Astrocyte (in vitro differentiated cells and primary cell): Measurements from ENCODE around the gene EIF2S3B. TPM values are rescaled to one million over a fixed set of nuclear protein-coding genes. Genes with fewer than 3 reads are reported as not detected.

ENCODE experiments used
- DNase-seq: peaks from one replicate; pipeline ENCODE4 v3.0.0-alpha.2; 2010; ENCODE audit warnings: low read depth
- FAIRE-seq: peaks from 2 replicates; lab custom pipeline; 2011; peaks lifted over from hg19 to GRCh38; lab: Jason Lieb, UNC
- H2AFZ ChIP-seq: 2 replicates; pipeline ENCODE4 v1.6.0; 2012; ENCODE audit warnings: low read depth, low read length, inconsistent platforms
- H3K27ac ChIP-seq: 2 replicates; pipeline ENCODE4 v1.5.1; 2011; ENCODE audit warnings: low read depth, low read length, inconsistent platforms
- H3K27me3 ChIP-seq: 2 replicates; pipeline ENCODE4 v1.6.0; 2011; ENCODE audit warnings: low read length, inconsistent platforms; ENCODE audit not compliant: insufficient read depth
- H3K36me3 ChIP-seq: 2 replicates; pipeline ENCODE4 v1.5.1; 2011; ENCODE audit warnings: low read length, inconsistent platforms; ENCODE audit not compliant: insufficient read depth
- H3K4me1 ChIP-seq: 2 replicates; pipeline ENCODE4 v1.5.1; 2011; ENCODE audit warnings: low read length, inconsistent platforms; ENCODE audit not compliant: insufficient read depth
- H3K4me2 ChIP-seq: 2 replicates; pipeline ENCODE4 v1.6.0; 2012; ENCODE audit warnings: low read length, inconsistent platforms
- H3K4me3 ChIP-seq: 2 replicates; pipeline ENCODE4 v1.5.1; 2011; ENCODE audit warnings: low read depth, mild to moderate bottlenecking, low read length, inconsistent platforms; ENCODE audit not compliant: insufficient read depth
- H3K79me2 ChIP-seq: 2 replicates; pipeline ENCODE4 v1.6.0; 2012; ENCODE audit warnings: mild to moderate bottlenecking, low read length, inconsistent platforms; ENCODE audit not compliant: insufficient read depth
- H3K9ac ChIP-seq: 2 replicates; pipeline ENCODE4 v1.6.0; 2012; ENCODE audit warnings: mild to moderate bottlenecking, low read length, inconsistent platforms
- H3K9me3 ChIP-seq: 2 replicates; pipeline ENCODE4 v1.5.1; 2012; ENCODE audit warnings: low read depth, mild to moderate bottlenecking, low read length, inconsistent platforms; ENCODE audit not compliant: insufficient read depth
- H4K20me1 ChIP-seq: 2 replicates; pipeline ENCODE4 v1.6.0; 2012; ENCODE audit warnings: low read length, inconsistent platforms; ENCODE audit not compliant: insufficient read depth
- H3K27ac Mint-ChIP-seq: one replicate; pipeline ENCODE4 v1.8.0; 2021; ENCODE audit warnings: mild to moderate bottlenecking, mixed read lengths; ENCODE audit not compliant: unreplicated experiment
- H3K27me3 Mint-ChIP-seq: one replicate; pipeline ENCODE4 v1.8.0; 2021; ENCODE audit warnings: low read depth, mixed read lengths; ENCODE audit not compliant: unreplicated experiment
- H3K36me3 Mint-ChIP-seq: one replicate; pipeline ENCODE4 v1.8.0; 2021; ENCODE audit warnings: low read depth, mixed read lengths; ENCODE audit not compliant: unreplicated experiment
- H3K4me1 Mint-ChIP-seq: one replicate; pipeline ENCODE4 v1.8.0; 2021; ENCODE audit warnings: low read depth, mixed read lengths; ENCODE audit not compliant: unreplicated experiment
- H3K4me3 Mint-ChIP-seq: one replicate; pipeline ENCODE4 v1.8.0; 2021; ENCODE audit warnings: mild to moderate bottlenecking, moderate library complexity, mixed read lengths; ENCODE audit not compliant: unreplicated experiment
- H3K9me3 Mint-ChIP-seq: one replicate; pipeline ENCODE4 v1.8.0; 2021; ENCODE audit warnings: mild to moderate bottlenecking, mixed read lengths; ENCODE audit not compliant: unreplicated experiment
- EZH2 ChIP-seq: IDR thresholded peaks from 2 replicates; pipeline ENCODE4 v1.6.1; 2012; ENCODE audit warnings: mild to moderate bottlenecking, low read length, inconsistent platforms; ENCODE audit not compliant: insufficient read depth
- total RNA-seq: library from RNA; stranded (reverse); gene quantifications from 2 replicates; pipeline ENCODE4 v1.2.1, GENCODE V29; 2021
- TF ChIP-seq, protein P1 (sequence below): IDR thresholded peaks from 2 replicates; pipeline ENCODE4 v1.5.1; 2011; ENCODE audit warnings: low read depth, mild to moderate bottlenecking, inconsistent platforms, low read length, moderate library complexity; ENCODE audit not compliant: insufficient read depth

Gene EIF2S3B
- total RNA-seq, 1 donor from 2014 or later = 5.4 TPM

DNA sequence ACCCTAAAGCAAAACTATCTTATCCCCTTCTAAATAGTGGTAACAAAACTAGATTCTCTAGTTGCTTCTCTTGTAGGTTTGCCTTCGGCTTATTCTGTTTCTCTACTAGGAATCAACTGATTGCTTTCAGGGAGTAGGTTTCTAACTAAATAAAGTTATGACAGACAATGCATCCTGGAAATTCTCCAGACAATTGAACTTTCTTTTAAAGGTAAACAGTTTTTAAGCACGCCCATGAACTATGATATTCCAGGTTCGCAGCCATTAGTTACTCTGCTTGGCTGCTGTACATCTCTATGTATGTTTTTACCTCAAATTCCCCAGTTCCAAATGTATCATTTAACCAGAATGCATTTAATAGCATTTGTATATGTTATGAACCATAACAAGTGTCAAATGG, 23.9 kb downstream of the EIF2S3B start:
- Mint-ChIP-seq H3K36me3 (no peaks in the 10 kb centered on the region), H3K9me3 (no peaks in the 10 kb centered on the region)
- no peak overlapping the region for H2AFZ ChIP-seq

DNA sequence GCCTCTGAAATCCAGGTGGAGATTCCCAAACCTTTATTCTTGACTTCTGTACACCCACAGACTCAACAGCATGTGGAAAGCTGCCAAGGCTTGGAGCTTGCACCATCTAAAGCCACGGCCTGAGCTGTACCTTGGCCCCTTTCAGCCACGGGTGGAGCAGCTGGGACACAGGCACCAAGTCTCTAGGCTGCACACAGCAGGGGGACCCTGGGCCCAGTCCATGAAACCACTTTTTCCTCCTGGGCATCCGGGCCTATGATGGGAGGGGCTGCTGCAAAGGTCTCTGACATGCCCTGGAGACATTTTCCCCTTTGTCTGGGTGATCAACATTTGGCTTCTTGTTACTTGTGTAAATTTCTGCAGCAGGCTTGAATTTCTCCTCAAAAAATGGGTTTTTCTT, 32.0 kb downstream of the EIF2S3B start:
- Histone ChIP-seq H4K20me1 (no peaks in the 10 kb centered on the region), H3K4me2 (no peak overlapping the region), H3K4me3 (no peak overlapping the region), H3K9ac (no peak overlapping the region), H3K27me3 (no peaks in the 10 kb centered on the region), H3K4me1 (no peaks in the 10 kb centered on the region), H3K27ac (no peak overlapping the region), H3K9me3 (no peaks in the 10 kb centered on the region), H2AFZ (no peak overlapping the region), H3K79me2 (no peaks in the 10 kb centered on the region), H3K36me3 (no peaks in the 10 kb centered on the region)
- Mint-ChIP-seq H3K36me3 (no peaks in the 10 kb centered on the region), H3K4me3 (no peak overlapping the region), H3K4me1 (peaks cover 6% of the 10 kb centered on the region), H3K9me3 (no peaks in the 10 kb centered on the region), H3K27ac (no peak overlapping the region), H3K27me3 (no peaks in the 10 kb centered on the region)
- FAIRE-seq (no peak), DNase-seq (no peak)
- no peak for TF ChIP-seq EZH2
- TF ChIP-seq, protein P1, sequence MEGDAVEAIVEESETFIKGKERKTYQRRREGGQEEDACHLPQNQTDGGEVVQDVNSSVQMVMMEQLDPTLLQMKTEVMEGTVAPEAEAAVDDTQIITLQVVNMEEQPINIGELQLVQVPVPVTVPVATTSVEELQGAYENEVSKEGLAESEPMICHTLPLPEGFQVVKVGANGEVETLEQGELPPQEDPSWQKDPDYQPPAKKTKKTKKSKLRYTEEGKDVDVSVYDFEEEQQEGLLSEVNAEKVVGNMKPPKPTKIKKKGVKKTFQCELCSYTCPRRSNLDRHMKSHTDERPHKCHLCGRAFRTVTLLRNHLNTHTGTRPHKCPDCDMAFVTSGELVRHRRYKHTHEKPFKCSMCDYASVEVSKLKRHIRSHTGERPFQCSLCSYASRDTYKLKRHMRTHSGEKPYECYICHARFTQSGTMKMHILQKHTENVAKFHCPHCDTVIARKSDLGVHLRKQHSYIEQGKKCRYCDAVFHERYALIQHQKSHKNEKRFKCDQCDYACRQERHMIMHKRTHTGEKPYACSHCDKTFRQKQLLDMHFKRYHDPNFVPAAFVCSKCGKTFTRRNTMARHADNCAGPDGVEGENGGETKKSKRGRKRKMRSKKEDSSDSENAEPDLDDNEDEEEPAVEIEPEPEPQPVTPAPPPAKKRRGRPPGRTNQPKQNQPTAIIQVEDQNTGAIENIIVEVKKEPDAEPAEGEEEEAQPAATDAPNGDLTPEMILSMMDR = no peak

More for the DNA sequence above, 23.9 kb downstream of the EIF2S3B start:
- no peaks in the 10 kb centered on the region for H4K20me1 ChIP-seq
- no peaks in the 10 kb centered on the region for H3K79me2 ChIP-seq
- TF ChIP-seq EZH2 = no peak
- no peaks in the 10 kb centered on the region for H3K9me3 ChIP-seq
- no peaks in the 10 kb centered on the region for H3K36me3 ChIP-seq
- H3K27me3 ChIP-seq = no peaks in the 10 kb centered on the region
- H3K9ac ChIP-seq = no peak overlapping the region
- Mint-ChIP-seq H3K27me3 (no peaks in the 10 kb centered on the region), H3K4me3 (no peak overlapping the region), H3K4me1 (no peaks in the 10 kb centered on the region), H3K27ac (no peak overlapping the region)
- H3K27ac ChIP-seq = no peak overlapping the region
- H3K4me2 ChIP-seq = no peak overlapping the region
- no peak overlapping the region for H3K4me3 ChIP-seq
- H3K4me1 ChIP-seq = no peaks in the 10 kb centered on the region
- no peak for FAIRE-seq
- DNase-seq = no peak

DNA sequence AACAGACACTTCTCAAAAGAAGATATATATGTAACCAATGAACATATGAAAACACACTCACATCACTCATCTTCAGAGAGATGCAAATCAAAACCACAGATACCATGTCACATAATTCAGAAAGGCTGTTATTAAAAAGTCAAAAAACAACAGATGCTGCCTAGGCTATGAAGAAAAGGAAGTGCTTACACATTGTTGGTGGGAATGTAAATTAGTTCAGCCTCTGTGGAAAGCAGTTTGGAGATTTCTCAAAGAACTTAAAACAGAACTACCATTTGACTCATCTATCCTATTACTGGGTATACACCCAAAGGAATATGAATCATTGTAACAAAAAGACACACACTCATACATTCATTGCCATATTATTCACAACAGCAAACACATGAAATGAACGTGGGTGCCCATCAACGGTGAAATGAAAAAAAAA, 35.1 kb downstream of the EIF2S3B start:
- Mint-ChIP-seq H3K27ac (no peak overlapping the region), H3K36me3 (no peaks in the 10 kb centered on the region), H3K9me3 (no peaks in the 10 kb centered on the region), H3K4me1 (peaks cover 6% of the 10 kb centered on the region), H3K27me3 (no peaks in the 10 kb centered on the region), H3K4me3 (no peak overlapping the region)
- H3K4me3 ChIP-seq = no peak overlapping the region
- H3K36me3 ChIP-seq = no peaks in the 10 kb centered on the region
- H3K4me1 ChIP-seq = no peaks in the 10 kb centered on the region
- H3K9me3 ChIP-seq = no peaks in the 10 kb centered on the region
- TF ChIP-seq, protein P1 = no peak
- TF ChIP-seq EZH2 = no peak
- no peak overlapping the region for H3K4me2 ChIP-seq
- no peaks in the 10 kb centered on the region for H3K27me3 ChIP-seq
- FAIRE-seq (no peak), DNase-seq (peak; percentile 8)
- H4K20me1 ChIP-seq = no peaks in the 10 kb centered on the region
- no peak overlapping the region for H3K27ac ChIP-seq
- no peak overlapping the region for H3K9ac ChIP-seq
- H2AFZ ChIP-seq = no peak overlapping the region
- H3K79me2 ChIP-seq = no peaks in the 10 kb centered on the region
